A673 (cell line): Measurements from ENCODE around the gene SLC22A23. TPM values are rescaled to one million over a fixed set of nuclear protein-coding genes. Genes with fewer than 3 reads are reported as not detected.

ENCODE experiments used
- BruUV-seq: library from RNA; stranded (reverse); fragments of 400-500 nt; replicated peaks from 2 replicates; lab custom pipeline; 2021; lab: Mats Ljungman, UMichigan
- CTCF ChIA-PET: fragments of 300-600 bp; sonication (Branson Sonifier 250); formaldehyde crosslinking; loops from one replicate; lab custom pipeline; 2022; ENCODE audit warnings: antibody characterized with exemption; lab: Charles Lee
- POLR2A ChIA-PET: fragments of 300-600 bp; sonication (Branson Sonifier 250); formaldehyde crosslinking; loops from one replicate; lab custom pipeline; 2022; ENCODE audit warnings: antibody characterized with exemption; ENCODE audit not compliant: low non-redundant PET; lab: Charles Lee
- DNase-seq: peaks from one replicate; pipeline ENCODE4 v3.0.0-alpha.2; 2015; ENCODE audit warnings: low spot score
- H3K27ac ChIP-seq: fragments of 200-600 bp; sonication (generic); 2 replicates; pipeline ENCODE4 v1.5.1; 2016; ENCODE audit warnings: mixed run types, low read depth, mild to moderate bottlenecking, mixed read lengths, antibody characterized with exemption, low read length; ENCODE audit not compliant: poor library complexity, severe bottlenecking
- H3K27me3 ChIP-seq: fragments of 200-600 bp; sonication (generic); replicated peaks from 2 replicates; pipeline ENCODE4 v1.6.1; 2017; ENCODE audit warnings: mixed run types, low read depth, mild to moderate bottlenecking, mixed read lengths, antibody characterized with exemption, low read length; ENCODE audit not compliant: insufficient read depth, poor library complexity
- H3K36me3 ChIP-seq: fragments of 200-600 bp; sonication (generic); 2 replicates; pipeline ENCODE4 v1.6.1; 2016; ENCODE audit warnings: mixed run types, mild to moderate bottlenecking, mixed read lengths, antibody characterized with exemption, low read length; ENCODE audit not compliant: insufficient read depth, poor library complexity, severe bottlenecking
- H3K4me1 ChIP-seq: fragments of 200-600 bp; sonication (generic); 2 replicates; pipeline ENCODE4 v1.6.1; 2017; ENCODE audit warnings: mixed run types, mild to moderate bottlenecking, mixed read lengths, antibody characterized with exemption, low read length; ENCODE audit not compliant: insufficient read depth, poor library complexity, severe bottlenecking
- H3K4me3 ChIP-seq: fragments of 200-600 bp; sonication (generic); 2 replicates; pipeline ENCODE4 v1.5.1; 2016; ENCODE audit warnings: low read depth, mixed run types, mild to moderate bottlenecking, mixed read lengths, low read length; ENCODE audit not compliant: poor library complexity, severe bottlenecking
- H3K9me3 ChIP-seq: fragments of 200-600 bp; sonication (generic); 2 replicates; pipeline ENCODE4 v1.6.1; 2016; ENCODE audit warnings: mixed run types, low read depth, mild to moderate bottlenecking, mixed read lengths, antibody characterized with exemption, low read length; ENCODE audit not compliant: poor library complexity, severe bottlenecking
- CTCF ChIP-seq: fragments of 300-800, 200-600 bp; sonication (generic); conservative IDR thresholded peaks from 2 replicates; pipeline ENCODE4 v1.5.1; 2017; ENCODE audit warnings: low read depth, mild to moderate bottlenecking, antibody characterized with exemption, low read length, moderate library complexity, mixed read lengths
- EZH2 ChIP-seq: fragments of 200-600 bp; sonication (generic); IDR thresholded peaks from 2 replicates; pipeline ENCODE4 v1.6.1; 2017; ENCODE audit warnings: borderline replicate concordance, low read depth, mild to moderate bottlenecking, mixed read lengths, antibody characterized with exemption, low read length; ENCODE audit not compliant: poor library complexity, severe bottlenecking
- intact Hi-C: fragments of 100-400 bp; cut with micrococcal nuclease; formaldehyde crosslinking; loops from one replicate; pipeline ENCODE4 v1.10.0; 2022; ENCODE audit not compliant: unreplicated experiment
- total RNA-seq: library from RNA; stranded (reverse); gene quantifications from 2 replicates; pipeline ENCODE4 v1.2.3, GENCODE V29; 2021

The SLC22A23 gene
- total RNA-seq, 1 experiment from 2014 or later, result 6.2 TPM

GRCh38 chr6:3406891-3407809 is 49.7 kb downstream of the SLC22A23 start:
- intact Hi-C loops, result no loop called here
- BruUV-seq, result no TSS peak
- ChIA-PET CTCF (no interaction called here), POLR2A (no interaction called here)
- H3K36me3 ChIP-seq, result no peaks in the 10 kb centered on the region
- H3K4me3 ChIP-seq, result no peak overlapping the region
- no peaks in the 10 kb centered on the region for H3K9me3 ChIP-seq
- no peak overlapping the region for H3K27ac ChIP-seq
- no peaks in the 10 kb centered on the region for H3K27me3 ChIP-seq
- TF ChIP-seq CTCF (no peak), EZH2 (no peak)
- no peaks in the 10 kb centered on the region for H3K4me1 ChIP-seq
- no peak for DNase-seq

GRCh38 chr6:3406362-3406821 is 50.5 kb downstream of the SLC22A23 start:
- POLR2A ChIA-PET, result no interaction called here
- BruUV-seq, result no TSS peak

GRCh38 chr6:3405679-3406078 is 51.2 kb downstream of the SLC22A23 start:
- TF ChIP-seq CTCF (no peak), EZH2 (no peak)
- H3K4me1 ChIP-seq, result no peaks in the 10 kb centered on the region
- no peaks in the 10 kb centered on the region for H3K9me3 ChIP-seq
- ChIA-PET CTCF (no interaction called here), POLR2A (no interaction called here)
- H3K36me3 ChIP-seq, result no peaks in the 10 kb centered on the region
- no TSS peak for BruUV-seq
- no peak overlapping the region for H3K27ac ChIP-seq
- H3K27me3 ChIP-seq, result no peaks in the 10 kb centered on the region
- intact Hi-C loops, result no loop called here
- H3K4me3 ChIP-seq, result no peak overlapping the region
- DNase-seq, result no peak

More at GRCh38 chr6:3406362-3406821, 50.5 kb downstream of the SLC22A23 start:
- Histone ChIP-seq H3K27me3 (no peaks in the 10 kb centered on the region), H3K27ac (no peak overlapping the region), H3K36me3 (no peaks in the 10 kb centered on the region), H3K4me3 (no peak overlapping the region), H3K9me3 (no peaks in the 10 kb centered on the region), H3K4me1 (no peaks in the 10 kb centered on the region)
- no peak for DNase-seq
- intact Hi-C loops, result no loop called here
- CTCF ChIA-PET, result no interaction called here
- TF ChIP-seq EZH2, result no peak
- TF ChIP-seq CTCF, result no peak
